Calu3 (cell line): ENCODE results near the gene LUZP1. TPM values are rescaled to one million over a fixed set of nuclear protein-coding genes. Genes with fewer than 3 reads are reported as not detected.
A peak's percentile ranks its signal among the peaks of the same experiment; 100 is the strongest.

Experiments
- BruUV-seq: library from RNA; stranded (reverse); fragments of 400-500 nt; replicated peaks from 2 replicates; lab custom pipeline; 2021; lab: Mats Ljungman, UMichigan
- CTCF ChIA-PET: fragments of 300-600 bp; sonication (Branson Sonifier 250); formaldehyde crosslinking; loops from one replicate; lab custom pipeline; 2022; ENCODE audit warnings: antibody characterized with exemption; lab: Charles Lee
- DNase-seq: peaks from one replicate; pipeline ENCODE4 v3.0.0; 2022
- H3K27ac Mint-ChIP-seq: one replicate; pipeline ENCODE4 v1.8.0; 2022; ENCODE audit warnings: mixed read lengths; ENCODE audit not compliant: unreplicated experiment
- H3K27me3 Mint-ChIP-seq: one replicate; pipeline ENCODE4 v1.8.0; 2022; ENCODE audit warnings: mixed read lengths; ENCODE audit not compliant: unreplicated experiment
- H3K36me3 Mint-ChIP-seq: one replicate; pipeline ENCODE4 v1.8.0; 2022; ENCODE audit warnings: mild to moderate bottlenecking, moderate library complexity, mixed read lengths; ENCODE audit not compliant: insufficient read depth, unreplicated experiment
- H3K4me1 Mint-ChIP-seq: one replicate; pipeline ENCODE4 v1.8.0; 2022; ENCODE audit warnings: mild to moderate bottlenecking, low read depth, mixed read lengths; ENCODE audit not compliant: unreplicated experiment
- H3K4me3 Mint-ChIP-seq: one replicate; pipeline ENCODE4 v1.8.0; 2022; ENCODE audit warnings: mild to moderate bottlenecking, low read depth, moderate library complexity, mixed read lengths; ENCODE audit not compliant: unreplicated experiment
- H3K9me3 Mint-ChIP-seq: one replicate; pipeline ENCODE4 v1.8.0; 2022; ENCODE audit warnings: low read depth, mixed read lengths; ENCODE audit not compliant: unreplicated experiment
- intact Hi-C: fragments of 100-400 bp; cut with micrococcal nuclease; formaldehyde crosslinking; loops from one replicate; pipeline ENCODE4 v1.10.0; 2022; ENCODE audit not compliant: unreplicated experiment
- total RNA-seq: library from RNA; stranded (reverse); gene quantifications from 2 replicates; pipeline ENCODE4 v1.2.3, GENCODE V29; 2022
- TF ChIP-seq, protein P1 (sequence below): fragments of 200-600 bp; IDR thresholded peaks from one replicate; pipeline ENCODE4 v1.8.0; 2022; ENCODE audit warnings: antibody characterized with exemption; ENCODE audit not compliant: unreplicated experiment

The LUZP1 gene
- total RNA-seq, 1 experiment from 2014 or later: 17.4 TPM

DNA sequence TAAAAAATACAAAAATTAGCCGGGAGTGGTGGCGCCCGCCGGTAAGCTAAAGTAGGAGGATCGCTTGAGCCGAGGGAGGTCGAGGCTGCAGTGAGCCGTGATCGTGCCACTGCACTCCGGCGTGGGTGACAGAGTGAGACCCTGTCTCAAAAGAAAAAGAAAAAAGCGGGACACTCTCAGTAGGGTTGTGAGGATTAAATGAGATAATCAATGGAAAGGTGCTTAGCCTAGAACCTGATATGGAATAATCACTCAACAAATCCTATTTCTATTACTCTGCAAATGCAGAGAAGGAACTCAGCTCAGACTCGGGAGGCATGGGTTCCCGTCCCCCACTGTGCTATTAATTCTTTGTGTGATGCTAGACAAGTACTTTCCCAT is 529 bp upstream of the LUZP1 start:
- Mint-ChIP-seq H3K4me1 (no peaks in the 10 kb centered on the region), H3K4me3 (peak overlapping the region; percentile 82), H3K27me3 (no peaks in the 10 kb centered on the region), H3K36me3 (peaks cover 10% of the 10 kb centered on the region), H3K9me3 (no peaks in the 10 kb centered on the region), H3K27ac (no peak overlapping the region)
- no TSS peak for BruUV-seq
- TF ChIP-seq, protein P1, sequence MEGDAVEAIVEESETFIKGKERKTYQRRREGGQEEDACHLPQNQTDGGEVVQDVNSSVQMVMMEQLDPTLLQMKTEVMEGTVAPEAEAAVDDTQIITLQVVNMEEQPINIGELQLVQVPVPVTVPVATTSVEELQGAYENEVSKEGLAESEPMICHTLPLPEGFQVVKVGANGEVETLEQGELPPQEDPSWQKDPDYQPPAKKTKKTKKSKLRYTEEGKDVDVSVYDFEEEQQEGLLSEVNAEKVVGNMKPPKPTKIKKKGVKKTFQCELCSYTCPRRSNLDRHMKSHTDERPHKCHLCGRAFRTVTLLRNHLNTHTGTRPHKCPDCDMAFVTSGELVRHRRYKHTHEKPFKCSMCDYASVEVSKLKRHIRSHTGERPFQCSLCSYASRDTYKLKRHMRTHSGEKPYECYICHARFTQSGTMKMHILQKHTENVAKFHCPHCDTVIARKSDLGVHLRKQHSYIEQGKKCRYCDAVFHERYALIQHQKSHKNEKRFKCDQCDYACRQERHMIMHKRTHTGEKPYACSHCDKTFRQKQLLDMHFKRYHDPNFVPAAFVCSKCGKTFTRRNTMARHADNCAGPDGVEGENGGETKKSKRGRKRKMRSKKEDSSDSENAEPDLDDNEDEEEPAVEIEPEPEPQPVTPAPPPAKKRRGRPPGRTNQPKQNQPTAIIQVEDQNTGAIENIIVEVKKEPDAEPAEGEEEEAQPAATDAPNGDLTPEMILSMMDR: no peak
- DNase-seq: no peak
- CTCF ChIA-PET: interaction anchor here (0.7 kb wide), 1 partner anchor 444 kb away, joined by 3 read pairs; no protein-coding TSS in a partner anchor
- intact Hi-C loops: no loop called here

DNA sequence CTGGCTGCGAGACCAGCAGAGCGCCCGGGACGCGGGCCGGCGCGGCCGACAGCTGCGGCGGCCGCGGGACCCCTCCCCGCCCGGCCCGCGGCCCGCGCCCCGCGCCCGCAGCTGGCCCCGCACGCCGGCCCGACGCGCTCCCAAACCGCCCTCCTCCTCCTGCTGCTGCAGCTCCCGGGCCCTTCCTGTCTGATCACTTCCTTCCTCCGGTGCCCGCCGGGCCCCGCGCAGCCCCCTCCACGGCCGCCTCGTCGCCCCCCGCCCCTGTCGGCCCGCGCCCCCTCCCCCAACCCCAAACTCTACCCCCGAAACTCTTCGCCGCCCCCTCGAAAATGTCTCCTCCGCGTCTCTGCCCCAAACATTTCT is 594 bp downstream of the LUZP1 start:
- intact Hi-C loops: no loop called here
- peak overlapping the region; percentile 82 for H3K4me3 Mint-ChIP-seq
- no TSS peak for BruUV-seq
- no peaks in the 10 kb centered on the region for H3K27me3 Mint-ChIP-seq
- TF ChIP-seq, protein P1: no peak
- no peaks in the 10 kb centered on the region for H3K4me1 Mint-ChIP-seq
- DNase-seq: peak; percentile 14
- H3K27ac Mint-ChIP-seq: peak overlapping the region; percentile 66
- no peaks in the 10 kb centered on the region for H3K9me3 Mint-ChIP-seq
- CTCF ChIA-PET: interaction anchor here (1.4 kb wide), 1 partner anchor 17 kb away, joined by 4 read pairs; no protein-coding TSS in a partner anchor
- peaks cover 10% of the 10 kb centered on the region for H3K36me3 Mint-ChIP-seq

DNA sequence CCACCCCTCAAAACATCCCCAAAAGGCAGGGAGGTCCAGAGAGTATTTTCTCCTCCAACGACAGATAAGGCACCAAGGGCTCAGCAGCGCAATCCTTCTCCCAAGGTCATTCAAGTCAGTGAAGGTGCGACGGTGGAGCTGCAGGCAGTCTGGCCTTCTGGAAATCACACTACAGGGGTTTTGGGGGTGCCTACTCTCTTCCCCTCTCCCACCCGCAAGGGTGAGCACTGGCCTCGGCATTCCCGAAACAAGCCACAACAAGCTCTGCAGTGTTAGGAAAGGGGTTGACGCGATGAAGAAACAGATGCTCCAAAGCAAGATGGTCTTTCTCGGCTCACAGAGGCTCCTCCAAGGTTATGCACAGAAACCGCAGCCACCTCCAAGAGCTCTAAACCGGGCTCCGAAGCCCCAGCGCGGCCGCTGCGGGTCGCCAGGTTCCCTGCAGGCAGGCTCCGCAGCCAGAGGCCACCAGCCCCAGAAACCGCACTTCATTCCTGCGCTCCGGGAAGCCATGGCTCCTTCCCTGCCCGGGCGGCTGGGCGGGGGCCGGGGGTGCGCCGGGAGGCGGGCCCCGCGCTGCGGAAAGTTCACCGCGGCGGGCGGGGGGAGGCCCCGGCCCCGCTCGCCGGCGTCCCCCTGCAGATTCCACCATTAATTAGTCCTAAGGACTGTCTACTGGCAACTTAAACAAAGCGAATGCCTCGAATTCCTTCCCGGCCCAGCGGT is 1.1 kb downstream of the LUZP1 start:
- H3K27me3 Mint-ChIP-seq: no peaks in the 10 kb centered on the region
- H3K4me1 Mint-ChIP-seq: no peaks in the 10 kb centered on the region
- TF ChIP-seq, protein P1: no peak
- H3K4me3 Mint-ChIP-seq: peak overlapping the region; percentile 82
- H3K9me3 Mint-ChIP-seq: no peaks in the 10 kb centered on the region
- BruUV-seq: no TSS peak
- peaks cover 10% of the 10 kb centered on the region for H3K36me3 Mint-ChIP-seq
- no peak overlapping the region for H3K27ac Mint-ChIP-seq
- intact Hi-C loops: no loop called here
- CTCF ChIA-PET: interaction anchor here (0.6 to 1.4 kb wide), 2 partner anchors 13 to 17 kb away, joined by 4 read pairs; no protein-coding TSS in a partner anchor
- peak; percentile 39 for DNase-seq

DNA sequence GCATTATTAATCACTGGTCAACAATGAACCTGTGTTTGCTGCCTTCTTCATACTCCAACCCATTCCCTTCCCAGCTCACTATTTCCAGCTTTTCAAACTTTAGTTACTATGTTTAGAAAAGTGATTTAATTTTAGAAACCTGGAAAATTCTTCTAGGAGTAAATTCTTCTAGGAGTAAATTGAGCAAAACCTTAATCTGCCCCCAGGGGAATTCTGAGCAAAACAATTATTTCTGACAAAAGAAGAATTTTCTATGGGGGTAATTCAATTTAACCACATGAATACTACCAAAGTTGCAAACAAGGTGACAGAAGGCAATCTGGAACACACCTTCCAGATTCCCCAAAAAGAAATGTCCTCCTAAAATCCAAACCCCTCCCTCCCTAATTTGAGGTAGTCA is 1.8 kb downstream of the LUZP1 start:
- CTCF ChIA-PET: interaction anchor here (0.6 to 1.4 kb wide), 2 partner anchors 13 to 18 kb away, joined by 4 read pairs; no protein-coding TSS in a partner anchor
- H3K4me1 Mint-ChIP-seq: no peaks in the 10 kb centered on the region
- H3K27ac Mint-ChIP-seq: no peak overlapping the region
- BruUV-seq: no TSS peak
- H3K4me3 Mint-ChIP-seq: peak overlapping the region; percentile 82
- TF ChIP-seq, protein P1: no peak
- intact Hi-C loops: no loop called here
- no peaks in the 10 kb centered on the region for H3K27me3 Mint-ChIP-seq
- no peaks in the 10 kb centered on the region for H3K9me3 Mint-ChIP-seq
- DNase-seq: no peak
- H3K36me3 Mint-ChIP-seq: peaks cover 10% of the 10 kb centered on the region
